Measurements from ENCODE around the gene ECE2. TPM values are rescaled to one million over a fixed set of nuclear protein-coding genes. Genes with fewer than 3 reads are reported as not detected.

ECE2 gene
- total RNA-seq, 4 donors from 2014 or later: not detected

- Histone ChIP-seq H3K36me3 (no peaks in the 10 kb centered on the region), H3K27ac (no peak overlapping the region), H3K27me3 (peaks cover 69% of the 10 kb centered on the region), H3K9me3 (no peaks in the 10 kb centered on the region), H3K4me3 (peak overlapping the region in 1 of 4 donors; percentile 56), H3K4me1 (peaks cover 9 to 30% (median 28%) of the 10 kb centered on the region in 4 donors)
- in situ Hi-C loops (cut with MboI; ENCODE audit: low pct_ligation_motif_present in 1 of 4, low pct_unique_long_range_greater_than_20kb in 1 of 4, low sequenced_read_pairs in 3 of 4): loop anchor here in 1 of 4 donors (25.0 kb wide), 1 partner anchor 373 kb away; the partner anchor contains the start of gene PARL
- intact Hi-C loops (cut with DNase I; ENCODE audit: low total_unique reads): no loop called here
- peak; percentile 19 for DNase-seq
- WGBS, 2 donors (ENCODE audit: low coverage in 1 of 2): 0 to 2% methylated on average over 2 to 54 of the region's 91 CpGs
- TF ChIP-seq, protein P1, sequence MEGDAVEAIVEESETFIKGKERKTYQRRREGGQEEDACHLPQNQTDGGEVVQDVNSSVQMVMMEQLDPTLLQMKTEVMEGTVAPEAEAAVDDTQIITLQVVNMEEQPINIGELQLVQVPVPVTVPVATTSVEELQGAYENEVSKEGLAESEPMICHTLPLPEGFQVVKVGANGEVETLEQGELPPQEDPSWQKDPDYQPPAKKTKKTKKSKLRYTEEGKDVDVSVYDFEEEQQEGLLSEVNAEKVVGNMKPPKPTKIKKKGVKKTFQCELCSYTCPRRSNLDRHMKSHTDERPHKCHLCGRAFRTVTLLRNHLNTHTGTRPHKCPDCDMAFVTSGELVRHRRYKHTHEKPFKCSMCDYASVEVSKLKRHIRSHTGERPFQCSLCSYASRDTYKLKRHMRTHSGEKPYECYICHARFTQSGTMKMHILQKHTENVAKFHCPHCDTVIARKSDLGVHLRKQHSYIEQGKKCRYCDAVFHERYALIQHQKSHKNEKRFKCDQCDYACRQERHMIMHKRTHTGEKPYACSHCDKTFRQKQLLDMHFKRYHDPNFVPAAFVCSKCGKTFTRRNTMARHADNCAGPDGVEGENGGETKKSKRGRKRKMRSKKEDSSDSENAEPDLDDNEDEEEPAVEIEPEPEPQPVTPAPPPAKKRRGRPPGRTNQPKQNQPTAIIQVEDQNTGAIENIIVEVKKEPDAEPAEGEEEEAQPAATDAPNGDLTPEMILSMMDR (IDR thresholded peaks at IDR 0.05): no peak
- TF ChIP-seq POLR2A (IDR thresholded peaks at IDR 0.05): no peak
These were observed 15.7 kb upstream of the ECE2 start for GRCh38 chr3:184259878-184260723.

DNA sequence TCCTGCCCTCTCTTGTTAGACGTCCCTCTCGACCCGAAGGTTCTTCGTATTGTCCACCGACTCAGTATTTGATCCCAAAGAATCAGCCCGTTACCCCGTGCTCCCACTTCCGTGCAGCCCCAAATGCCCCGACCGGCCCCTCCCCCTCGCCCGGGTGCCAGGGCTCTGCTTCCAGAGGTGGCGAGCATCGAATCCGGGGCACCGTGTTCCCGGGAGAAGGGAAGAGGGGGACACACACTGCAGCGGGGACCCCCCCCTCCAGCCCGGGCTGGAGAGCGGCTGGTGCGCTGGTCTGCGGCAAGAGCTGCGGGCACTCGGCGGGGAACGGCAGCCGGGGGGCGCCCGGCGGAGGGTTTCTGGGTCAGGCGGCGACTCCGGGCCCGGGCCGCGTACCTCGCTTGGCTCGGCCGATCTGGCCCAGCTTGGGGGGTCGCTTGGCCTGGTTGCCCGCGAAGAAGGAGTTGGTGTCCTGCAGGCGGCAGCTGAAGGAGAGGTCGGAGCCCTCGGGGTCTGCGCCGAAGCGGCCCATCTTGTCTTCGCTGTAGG is 15.0 kb upstream of the ECE2 start:
- 0 to 3% methylated on average over 3 to 42 of the region's 49 CpGs for WGBS, 2 donors (ENCODE audit: low coverage in 1 of 2)
- peaks cover 9 to 30% (median 28%) of the 10 kb centered on the region in 4 donors for H3K4me1 ChIP-seq
- H3K9me3 ChIP-seq: no peaks in the 10 kb centered on the region
- DNase-seq: no peak
- intact Hi-C loops (cut with DNase I; ENCODE audit: low total_unique reads) (no loop called here), in situ Hi-C loops (cut with MboI; ENCODE audit: low pct_ligation_motif_present in 1 of 4, low pct_unique_long_range_greater_than_20kb in 1 of 4, low sequenced_read_pairs in 3 of 4) (loop anchor here in 1 of 4 donors (25.0 kb wide), 1 partner anchor 373 kb away; the partner anchor contains the start of gene PARL)
- no peaks in the 10 kb centered on the region for H3K36me3 ChIP-seq
- peaks cover 76% of the 10 kb centered on the region for H3K27me3 ChIP-seq
- no peak overlapping the region for H3K27ac ChIP-seq
- H3K4me3 ChIP-seq: peak overlapping the region in 3 of 4 donors; percentile 22 to 56 (median 37)
- TF ChIP-seq POLR2A (IDR thresholded peaks at IDR 0.05): no peak

DNA sequence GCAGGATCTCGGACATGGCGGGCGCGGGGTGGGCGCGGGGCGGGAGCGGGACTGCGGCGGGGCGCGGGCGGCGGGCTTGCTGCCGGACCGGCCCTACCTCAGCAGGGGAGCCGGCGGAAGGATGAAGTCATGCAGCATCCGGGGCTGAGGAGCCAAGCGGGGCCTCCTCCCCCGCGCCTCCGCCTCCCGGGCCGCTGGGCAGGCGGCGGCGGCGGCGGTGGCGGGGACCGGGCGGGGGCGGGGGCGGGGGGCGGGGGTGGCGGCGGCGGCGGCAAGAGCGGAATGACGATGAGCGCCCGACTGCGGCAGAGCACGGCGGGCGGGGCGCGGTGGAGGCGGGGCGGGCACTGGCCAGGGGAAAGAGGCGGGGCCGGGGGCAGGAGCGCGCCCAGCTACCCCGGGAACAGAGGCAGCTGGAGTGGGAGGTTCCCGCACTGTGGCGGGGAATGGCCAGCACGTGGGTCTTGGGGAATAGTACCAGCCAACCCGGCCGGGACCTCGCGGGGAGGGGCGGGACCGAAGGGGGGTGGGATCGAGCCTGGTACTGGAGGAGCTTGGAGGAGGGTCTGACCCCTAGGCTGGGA is 14.5 kb upstream of the ECE2 start, which contains the start of gene CAMK2N2:
Gene CAMK2N2, minus strand, starts transcription at position 284 of the 584 bp plus-strand sequence. Its CDS starts 268 bp downstream, at position 16.
- Histone ChIP-seq H3K4me3 (peak within 1 kb of the TSS; percentile 15 to 56 (median 30)), H3K36me3 (no peaks in the 10 kb centered on the region), H3K27ac (no peak within 1 kb of the TSS), H3K27me3 (peaks cover 80% of the 10 kb centered on the region), H3K9me3 (no peaks in the 10 kb centered on the region), H3K4me1 (peaks cover 9 to 30% (median 28%) of the 10 kb centered on the region in 4 donors)
- in situ Hi-C loops (cut with MboI; ENCODE audit: low pct_ligation_motif_present in 1 of 4, low pct_unique_long_range_greater_than_20kb in 1 of 4, low sequenced_read_pairs in 3 of 4): loop anchor here in 1 of 4 donors (25.0 kb wide), 1 partner anchor 374 kb away; the partner anchor contains the start of gene PARL
- TF ChIP-seq, protein P1 (IDR thresholded peaks at IDR 0.05): no peak
- TF ChIP-seq POLR2AphosphoS5 (IDR thresholded peaks at IDR 0.05) (no peak), POLR2A (IDR thresholded peaks at IDR 0.05) (no peak), EP300 (IDR thresholded peaks at IDR 0.05; ENCODE audit: low read depth) (no peak)
- WGBS, 2 donors (ENCODE audit: low coverage in 1 of 2): 2% methylated on average over 8 of the region's 67 CpGs; no CpG with 5 or more reads in 1 of the 2 donors
- intact Hi-C loops (cut with DNase I; ENCODE audit: low total_unique reads): no loop called here
- DNase-seq: peak; percentile 50

GRCh38 chr3:184261854-184262763 is 13.7 kb upstream of the ECE2 start:
- 3 to 4% methylated on average over 11 to 57 of the region's 66 CpGs for WGBS, 2 donors (ENCODE audit: low coverage in 1 of 2)
- no peak for DNase-seq
- H3K9me3 ChIP-seq: no peaks in the 10 kb centered on the region
- TF ChIP-seq, protein P1 (IDR thresholded peaks at IDR 0.05): no peak
- TF ChIP-seq POLR2A (IDR thresholded peaks at IDR 0.05) (no peak), POLR2AphosphoS5 (IDR thresholded peaks at IDR 0.05) (no peak), EP300 (IDR thresholded peaks at IDR 0.05; ENCODE audit: low read depth) (no peak)
- peaks cover 81% of the 10 kb centered on the region for H3K27me3 ChIP-seq
- no peak overlapping the region for H3K27ac ChIP-seq
- intact Hi-C loops (cut with DNase I; ENCODE audit: low total_unique reads): no loop called here
- no peaks in the 10 kb centered on the region for H3K36me3 ChIP-seq
- H3K4me1 ChIP-seq: peaks cover 9 to 30% (median 28%) of the 10 kb centered on the region in 4 donors
- in situ Hi-C loops (cut with MboI; ENCODE audit: low pct_ligation_motif_present in 1 of 4, low pct_unique_long_range_greater_than_20kb in 1 of 4, low sequenced_read_pairs in 3 of 4): loop anchor here in 1 of 4 donors (25.0 kb wide), 1 partner anchor 375 kb away; the partner anchor contains the start of gene PARL
- H3K4me3 ChIP-seq: peak overlapping the region; percentile 15 to 56 (median 30)
